GM12873 (cell line): Measurements from ENCODE around the gene DENND4B.

Source experiments
- CTCF ChIP-seq: IDR thresholded peaks from 2 replicates; pipeline ENCODE4 v1.5.1; 2012; ENCODE audit warnings: low read depth, mild to moderate bottlenecking, moderate library complexity, low read length, control low read depth; ENCODE audit not compliant: insufficient read depth; ENCODE audit errors: missing control alignments

Gene DENND4B

GRCh38 chr1:153880962-153881361 is 65.6 kb downstream of the DENND4B start:
- TF ChIP-seq CTCF, result no peak

- no peak for TF ChIP-seq CTCF
Observed at GRCh38 chr1:153880024-153880423, 66.5 kb downstream of the DENND4B start.
